ENCODE data around the gene RPE65. TPM values are rescaled to one million over a fixed set of nuclear protein-coding genes. Genes with fewer than 3 reads are reported as not detected.

Gene RPE65
- total and polyA plus RNA-seq, 2 of the 8 experiments (the other 6 are each of a cell fraction or from before 2014, with no cell fraction given): not detected

DNA sequence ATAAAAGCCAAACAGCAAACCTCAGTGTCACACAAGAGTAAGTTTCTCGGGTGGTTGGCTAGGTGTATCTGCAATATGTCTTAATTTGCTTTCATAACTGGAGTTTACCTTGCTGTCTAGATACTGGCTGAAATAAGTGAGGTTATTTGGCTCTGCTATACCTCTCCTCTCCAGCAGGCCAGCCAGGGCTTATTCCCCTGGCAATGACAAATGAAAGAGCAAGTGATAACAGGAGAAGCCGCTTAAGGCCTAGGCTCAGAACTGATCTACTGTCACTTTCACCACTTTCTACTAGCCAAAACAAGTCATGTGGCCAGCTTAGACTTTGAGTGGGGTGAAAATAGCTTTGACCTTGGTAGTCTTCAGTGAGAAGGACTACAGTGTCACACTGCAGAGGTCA, 4.8 kb upstream of the RPE65 start:
- H2BK12ac ChIP-seq (ENCODE audit: low read depth, low read length): no peak overlapping the region
- no peak overlapping the region for H3K9ac ChIP-seq (replicated peaks in 1 of 4; ENCODE audit: extremely low read depth in 1 of 4, low read depth in 3 of 4, low read length in 3 of 4)
- no peak overlapping the region for H2BK20ac ChIP-seq (ENCODE audit: low read length)
- DNase-seq (ENCODE audit: low read depth in 1 of 2, low spot score in 2 of 2) (no peak), FAIRE-seq (no peak)
- WGBS, 2 experiments (ENCODE audit: extremely low coverage in 1 of 2, insufficient coverage in 1 of 2, insufficient read length in 1 of 2, insufficient replicate concordance in 2 of 2, low coverage in 1 of 2, low lambda C conversion rate in 2 of 2, missing lambda C conversion rate in 1 of 2): 73% methylated on average over 2 of the region's 2 CpGs; no CpG with 5 or more reads in 1 of the 2 experiments
- H3K4ac ChIP-seq (replicated peaks; ENCODE audit: insufficient read length, low read depth, low read length): no peak overlapping the region
- POLR2A ChIA-PET (ENCODE audit: partially characterized antibody): no interaction called here
- H2BK5ac ChIP-seq (ENCODE audit: low read depth, low read length): no peak overlapping the region
- H2BK120ac ChIP-seq (replicated peaks; ENCODE audit: low read depth, low read length): no peak overlapping the region
- H2AK5ac ChIP-seq (ENCODE audit: low read depth, low read length): no peak overlapping the region
- CTCF ChIA-PET (ENCODE audit: partially characterized antibody): interaction anchor here (0.6 to 6.8 kb wide), 2 partner anchors 11 to 1154 kb away, joined by 5 to 60 read pairs; no protein-coding TSS in a partner anchor
- no peaks in the 10 kb centered on the region for H3K79me1 ChIP-seq (ENCODE audit: low read depth, low read length)
- H3K36me3 ChIP-seq (ENCODE audit: control insufficient read depth in 2 of 4, insufficient read depth in 4 of 4, low read length in 3 of 4): no peaks in the 10 kb centered on the region
- no peak overlapping the region for H4K91ac ChIP-seq (replicated peaks; ENCODE audit: insufficient read length, low read length)
- H4K5ac ChIP-seq (ENCODE audit: insufficient read length, low read depth, low read length): no peak overlapping the region
- H3K27ac ChIP-seq (ENCODE audit: low read depth, low read length): no peak overlapping the region
- no peak overlapping the region for H3K18ac ChIP-seq (ENCODE audit: extremely low read depth, low read length)
- no peak overlapping the region for H4K8ac ChIP-seq (ENCODE audit: extremely low read depth, insufficient read depth, low read length)
- H3K4me2 ChIP-seq (ENCODE audit: insufficient read depth in 1 of 2, low read depth in 2 of 2, low read length in 2 of 2): no peak overlapping the region
- no peak overlapping the region for H2BK15ac ChIP-seq (ENCODE audit: low read length)
- no peak overlapping the region for H3K23ac ChIP-seq (ENCODE audit: insufficient read length)
- H3K56ac ChIP-seq (replicated peaks; ENCODE audit: insufficient read length, low read depth, low read length): no peak overlapping the region
- no peaks in the 10 kb centered on the region for H4K20me1 ChIP-seq (replicated peaks in 1 of 2; ENCODE audit: control insufficient read depth in 1 of 2, insufficient read depth in 2 of 2, low read length in 2 of 2)
- H2AFZ ChIP-seq (ENCODE audit: low read length): no peak overlapping the region
- no peak overlapping the region for H3K4me3 ChIP-seq (ENCODE audit: extremely low read depth in 1 of 4, insufficient read depth in 2 of 4, low read depth in 3 of 4, low read length in 4 of 4)
- H3K23me2 ChIP-seq (ENCODE audit: low read depth, low read length): no peaks in the 10 kb centered on the region
- no peaks in the 10 kb centered on the region for H3K27me3 ChIP-seq (replicated peaks in 1 of 4; ENCODE audit: control insufficient read depth in 3 of 4, extremely low read depth in 1 of 4, insufficient read depth in 3 of 4, low read length in 3 of 4)
- H3K9me3 ChIP-seq (ENCODE audit: insufficient read depth in 2 of 2, low read depth in 1 of 2, low read length in 1 of 2): no peaks in the 10 kb centered on the region
- no peak overlapping the region for H3K14ac ChIP-seq (ENCODE audit: insufficient read length)
- peaks cover 0 to 2% (median 0%) of the 10 kb centered on the region in 4 experiments; a peak in 1 of 7 replicates for H3K4me1 ChIP-seq (replicated peaks in 1 of 4; ENCODE audit: control insufficient read depth in 3 of 4, insufficient read depth in 4 of 4, low read length in 3 of 4)
- no peaks in the 10 kb centered on the region for H3K79me2 ChIP-seq (ENCODE audit: control insufficient read depth in 1 of 2, insufficient read depth in 2 of 2, low read length in 2 of 2)
- TF ChIP-seq MAFK (IDR thresholded peaks at IDR 0.05; ENCODE audit: low read depth, low read length) (no peak), RAD21 (IDR thresholded peaks at IDR 0.05 in 1 of 2, conservative IDR thresholded peaks at IDR 0.05 in 1 of 2; ENCODE audit: low read depth in 2 of 2, low read length in 2 of 2) (peak in 1 of 2 experiments; percentile 20; a peak in 1 of 4 replicates)

All from H1 (cell line).